GM12864 (cell line): Measurements from ENCODE around the gene TPRG1L.

Experiments
- DNase-seq: peaks from one replicate; pipeline ENCODE4 v3.0.0-alpha.2; 2011; ENCODE audit warnings: low read depth
- H3K4me3 ChIP-seq: 2 replicates; pipeline ENCODE4 v1.5.1; 2011; ENCODE audit warnings: mild to moderate bottlenecking, low read depth, low read length, control low read depth
- CTCF ChIP-seq: IDR thresholded peaks from 2 replicates; pipeline ENCODE4 v1.5.1; 2011; ENCODE audit warnings: low read depth, mild to moderate bottlenecking, moderate library complexity, low read length, control low read depth, inconsistent platforms; ENCODE audit errors: missing control alignments

The TPRG1L gene

GRCh38 chr1:3630161-3630611, 5.4 kb downstream of the TPRG1L start:
- DNase-seq = no peak
- TF ChIP-seq CTCF = no peak
- no peak overlapping the region for H3K4me3 ChIP-seq

GRCh38 chr1:3630914-3631313, 6.1 kb downstream of the TPRG1L start:
- H3K4me3 ChIP-seq = no peak overlapping the region
- TF ChIP-seq CTCF = no peak
- DNase-seq = no peak

GRCh38 chr1:3631320-3632260, 6.8 kb downstream of the TPRG1L start:
- no peak for TF ChIP-seq CTCF

GRCh38 chr1:3632298-3632697, 7.5 kb downstream of the TPRG1L start:
- H3K4me3 ChIP-seq = no peak overlapping the region
- TF ChIP-seq CTCF = no peak
- no peak for DNase-seq

More at GRCh38 chr1:3631320-3632260, 6.8 kb downstream of the TPRG1L start:
- H3K4me3 ChIP-seq = no peak overlapping the region
- no peak for DNase-seq

GRCh38 chr1:3632716-3633343, 8.0 kb downstream of the TPRG1L start:
- no peak for TF ChIP-seq CTCF
- no peak for DNase-seq
- no peak overlapping the region for H3K4me3 ChIP-seq

GRCh38 chr1:3633344-3634058, 8.7 kb downstream of the TPRG1L start:
- H3K4me3 ChIP-seq = no peak overlapping the region
- no peak for TF ChIP-seq CTCF
- no peak for DNase-seq
